ENCODE results near the gene PRKAG1.

DNA sequence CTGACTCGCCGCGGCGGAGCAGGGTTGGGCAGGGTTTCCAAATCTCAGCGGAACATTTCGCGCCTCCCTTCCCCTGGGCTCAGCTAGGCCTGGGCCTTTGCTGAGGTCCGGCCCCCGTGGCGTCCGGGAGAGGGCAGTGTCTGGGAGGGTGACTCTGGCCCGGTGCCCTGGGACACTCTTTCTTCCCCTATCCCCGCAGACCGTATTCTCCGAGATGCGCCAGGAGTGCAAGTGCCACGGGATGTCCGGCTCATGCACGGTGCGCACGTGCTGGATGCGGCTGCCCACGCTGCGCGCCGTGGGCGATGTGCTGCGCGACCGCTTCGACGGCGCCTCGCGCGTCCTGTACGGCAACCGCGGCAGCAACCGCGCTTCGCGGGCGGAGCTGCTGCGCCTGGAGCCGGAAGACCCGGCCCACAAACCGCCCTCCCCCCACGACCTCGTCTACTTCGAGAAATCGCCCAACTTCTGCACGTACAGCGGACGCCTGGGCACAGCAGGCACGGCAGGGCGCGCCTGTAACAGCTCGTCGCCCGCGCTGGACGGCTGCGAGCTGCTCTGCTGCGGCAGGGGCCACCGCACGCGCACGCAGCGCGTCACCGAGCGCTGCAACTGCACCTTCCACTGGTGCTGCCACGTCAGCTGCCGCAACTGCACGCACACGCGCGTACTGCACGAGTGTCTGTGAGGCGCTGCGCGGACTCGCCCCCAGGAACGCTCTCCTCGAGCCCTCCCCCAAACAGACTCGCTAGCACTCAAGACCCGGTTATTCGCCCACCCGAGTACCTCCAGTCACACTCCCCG lies 37.4 kb downstream of the PRKAG1 start:
- TF ChIP-seq, protein P1, sequence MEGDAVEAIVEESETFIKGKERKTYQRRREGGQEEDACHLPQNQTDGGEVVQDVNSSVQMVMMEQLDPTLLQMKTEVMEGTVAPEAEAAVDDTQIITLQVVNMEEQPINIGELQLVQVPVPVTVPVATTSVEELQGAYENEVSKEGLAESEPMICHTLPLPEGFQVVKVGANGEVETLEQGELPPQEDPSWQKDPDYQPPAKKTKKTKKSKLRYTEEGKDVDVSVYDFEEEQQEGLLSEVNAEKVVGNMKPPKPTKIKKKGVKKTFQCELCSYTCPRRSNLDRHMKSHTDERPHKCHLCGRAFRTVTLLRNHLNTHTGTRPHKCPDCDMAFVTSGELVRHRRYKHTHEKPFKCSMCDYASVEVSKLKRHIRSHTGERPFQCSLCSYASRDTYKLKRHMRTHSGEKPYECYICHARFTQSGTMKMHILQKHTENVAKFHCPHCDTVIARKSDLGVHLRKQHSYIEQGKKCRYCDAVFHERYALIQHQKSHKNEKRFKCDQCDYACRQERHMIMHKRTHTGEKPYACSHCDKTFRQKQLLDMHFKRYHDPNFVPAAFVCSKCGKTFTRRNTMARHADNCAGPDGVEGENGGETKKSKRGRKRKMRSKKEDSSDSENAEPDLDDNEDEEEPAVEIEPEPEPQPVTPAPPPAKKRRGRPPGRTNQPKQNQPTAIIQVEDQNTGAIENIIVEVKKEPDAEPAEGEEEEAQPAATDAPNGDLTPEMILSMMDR (IDR thresholded peaks at IDR 0.05): peak in 2 of 7 experiments; percentile 6 to 24
- no peak for TF ChIP-seq POLR2A (IDR thresholded peaks at IDR 0.05)

Measured in body of pancreas (tissue), 4 donors.